Liver (tissue), 9 donors: ENCODE measurements around the gene HYOU1. TPM values are rescaled to one million over a fixed set of nuclear protein-coding genes. Genes with fewer than 3 reads are reported as not detected.

Experiments used
- DNase-seq: peaks from one replicate; pipeline ENCODE4 v3.0.0-alpha.2; 2017; ENCODE audit warnings: low spot score
- H3K27ac ChIP-seq, 2 donors: one replicate each; pipeline ENCODE4 v1.7.0; 2013; ENCODE audit warnings: inconsistent platforms in 2 of 2, low read length in 2 of 2, control low read depth in 1 of 2, low read depth in 1 of 2, mild to moderate bottlenecking in 1 of 2
- H3K27me3 ChIP-seq, 4 donors: one replicate each; pipeline versions ENCODE4 v1.6.1 to v1.7.0; 2013; ENCODE audit warnings: low read length in 3 of 4, inconsistent platforms in 1 of 4, mild to moderate bottlenecking in 1 of 4, moderate library complexity in 1 of 4; ENCODE audit not compliant: control insufficient read depth in 4 of 4, insufficient read depth in 4 of 4
- H3K36me3 ChIP-seq, 4 donors: one replicate each; pipeline versions ENCODE4 v1.6.1 to v1.7.0; 2013; ENCODE audit warnings: low read length in 3 of 4, mild to moderate bottlenecking in 3 of 4, low read depth in 1 of 4, moderate library complexity in 1 of 4; ENCODE audit not compliant: control insufficient read depth in 4 of 4, insufficient read depth in 3 of 4
- H3K4me1 ChIP-seq, 4 donors: one replicate each; pipeline versions ENCODE4 v1.6.1 to v1.7.0; 2013; ENCODE audit warnings: low read length in 3 of 4, mild to moderate bottlenecking in 3 of 4, moderate library complexity in 1 of 4; ENCODE audit not compliant: control insufficient read depth in 4 of 4, insufficient read depth in 4 of 4
- H3K4me3 ChIP-seq, 3 donors: one replicate each; pipeline versions ENCODE4 v1.6.1 to v1.7.0; 2013; ENCODE audit warnings: low read length in 3 of 3, control low read depth in 1 of 3, low read depth in 1 of 3, mild to moderate bottlenecking in 1 of 3
- H3K9ac ChIP-seq, 2 donors: one replicate each; pipeline ENCODE4 v1.7.0; 2013; ENCODE audit warnings: low read length in 2 of 2, mild to moderate bottlenecking in 2 of 2, moderate library complexity in 2 of 2, control low read depth in 1 of 2, low read depth in 1 of 2
- H3K9me3 ChIP-seq, 4 donors: one replicate each; pipeline versions ENCODE4 v1.6.1 to v1.7.0; 2013; ENCODE audit warnings: low read length in 3 of 4; ENCODE audit not compliant: control insufficient read depth in 4 of 4
- CTCF ChIP-seq: fragments of 150-350 bp; IDR thresholded peaks from 2 replicates; pipeline ENCODE4 v1.5.1; 2017; ENCODE audit warnings: improper control_type of control experiment, low read depth, low read length; ENCODE audit not compliant: missing input control
- EGR1 ChIP-seq, 2 donors: IDR thresholded peaks; 2 replicates each; pipeline ENCODE4 v1.6.1; 2016 to 2018; ENCODE audit warnings: antibody characterized with exemption in 2 of 2, low read depth in 2 of 2
- FOXA1 ChIP-seq: IDR thresholded peaks from 2 replicates; pipeline ENCODE4 v1.6.1; 2016; ENCODE audit warnings: antibody characterized with exemption
- FOXA2 ChIP-seq: IDR thresholded peaks from 2 replicates; pipeline ENCODE4 v1.6.1; 2016; ENCODE audit warnings: antibody characterized with exemption
- GABPA ChIP-seq, 2 donors: IDR thresholded peaks in 1 of 2; conservative IDR thresholded peaks in 1 of 2; 2 replicates each; pipeline ENCODE4 v1.6.1; 2016; ENCODE audit warnings: antibody characterized with exemption in 2 of 2, mild to moderate bottlenecking in 1 of 2, moderate library complexity in 1 of 2
- HNF4A ChIP-seq, 2 donors: conservative IDR thresholded peaks; 2 replicates each; pipeline ENCODE4 v1.6.1; 2016; ENCODE audit warnings: antibody characterized with exemption in 2 of 2, mild to moderate bottlenecking in 2 of 2
- HNF4G ChIP-seq: IDR thresholded peaks from 2 replicates; pipeline ENCODE4 v1.6.1; 2016; ENCODE audit warnings: antibody characterized with exemption
- JUND ChIP-seq, 2 donors: IDR thresholded peaks; 2 replicates each; pipeline ENCODE4 v1.6.1; 2016; ENCODE audit warnings: antibody characterized with exemption in 2 of 2
- MAX ChIP-seq: IDR thresholded peaks from 2 replicates; pipeline ENCODE4 v1.6.1; 2016; ENCODE audit warnings: antibody characterized with exemption
- NR2F2 ChIP-seq: IDR thresholded peaks from 2 replicates; pipeline ENCODE4 v1.6.1; 2016; ENCODE audit warnings: antibody characterized with exemption
- RAD21 ChIP-seq, 2 donors: IDR thresholded peaks; 2 replicates each; pipeline ENCODE4 v1.6.1; 2016; ENCODE audit warnings: antibody characterized with exemption in 2 of 2, mild to moderate bottlenecking in 2 of 2
- REST ChIP-seq: IDR thresholded peaks from 2 replicates; pipeline ENCODE4 v1.6.1; 2016; ENCODE audit warnings: antibody characterized with exemption, mild to moderate bottlenecking
- RXRA ChIP-seq, 2 donors: IDR thresholded peaks; 2 replicates each; pipeline ENCODE4 v1.6.1; 2017 to 2018; ENCODE audit warnings: antibody characterized with exemption in 2 of 2, mild to moderate bottlenecking in 1 of 2
- SP1 ChIP-seq: IDR thresholded peaks from 2 replicates; pipeline ENCODE4 v1.6.1; 2018; ENCODE audit warnings: antibody characterized with exemption, mild to moderate bottlenecking
- TAF1 ChIP-seq: conservative IDR thresholded peaks from 2 replicates; pipeline ENCODE4 v1.6.1; 2016; ENCODE audit warnings: antibody characterized with exemption, mild to moderate bottlenecking
- YY1 ChIP-seq: IDR thresholded peaks from 2 replicates; pipeline ENCODE4 v1.6.1; 2016; ENCODE audit warnings: antibody characterized with exemption, mild to moderate bottlenecking
- ZBTB33 ChIP-seq: IDR thresholded peaks from 2 replicates; pipeline ENCODE4 v1.6.1; 2016; ENCODE audit warnings: antibody characterized with exemption
- WGBS: extraction: QIAGEN DNeasy Blood & Tissue Kit; methylation state at CpG from one replicate; pipeline ENCODE4 v1.1.7; 2013; 5-methylcytosine and 5-hydroxymethylcytosine counted together
- polyA plus RNA-seq, 2 donors: library from polyadenylated mRNA; stranded (reverse) in 1 of 2; unstranded in 1 of 2; fragments of 200-250 nt in 1 of 2; fragments of >200 nt in 1 of 2; fragmentation: Nextera tagmentation in 1 of 2; extraction: Ambion mirVana in 1 of 2; gene quantifications; one replicate each; pipeline versions ENCODE4 v1.2.1 to v1.2.3, GENCODE V29; 2013 to 2015
- total RNA-seq, 2 donors: library from RNA; depleted of rRNA; stranded (reverse); fragments of >200 nt; gene quantifications; one replicate each; pipeline ENCODE4 v1.2.3, GENCODE V29; 2014
- TF ChIP-seq, protein P1 (sequence below): IDR thresholded peaks from 2 replicates; pipeline ENCODE4 v1.6.1; 2016; ENCODE audit warnings: antibody characterized with exemption
- donor health status: healthy.
- donor health status: healthy.
- donor health status: healthy.
- donor health status: healthy.
- donor health status: healthy.

HYOU1 gene
- total and polyA plus RNA-seq, 4 donors = 41.6 to 270 (median 119) TPM

DNA sequence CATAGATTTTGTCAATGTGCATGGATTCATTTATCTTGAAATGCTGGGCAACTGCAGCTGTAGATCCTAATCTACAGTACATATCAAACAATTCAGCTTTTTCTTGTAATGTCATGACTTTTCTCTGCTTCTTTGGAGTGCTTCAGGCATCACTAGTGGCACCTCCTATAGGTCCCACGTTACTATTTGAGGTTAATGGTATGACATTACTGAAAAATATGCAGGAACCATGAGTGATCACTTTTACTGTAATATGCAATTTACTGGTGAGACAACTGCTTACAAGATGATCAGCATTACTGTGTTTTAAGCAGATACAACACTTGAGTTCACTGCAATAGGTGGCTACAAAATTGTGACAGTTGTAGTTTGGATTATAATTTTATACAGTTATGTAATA is 56.1 kb downstream of the HYOU1 start:
- peaks cover 1 to 21% (median 20%) of the 10 kb centered on the region in 4 donors for H3K4me1 ChIP-seq

More for the DNA sequence above, 56.1 kb downstream of the HYOU1 start:
- H3K27me3 ChIP-seq = no peaks in the 10 kb centered on the region
- no peaks in the 10 kb centered on the region for H3K9me3 ChIP-seq
- TF ChIP-seq FOXA1 (no peak), SP1 (no peak), TAF1 (no peak), JUND (IDR thresholded peaks at IDR 0.05) (no peak), RXRA (IDR thresholded peaks at IDR 0.05) (no peak), GABPA (IDR thresholded peaks at IDR 0.05 in 1 of 2, conservative IDR thresholded peaks at IDR 0.05 in 1 of 2) (no peak), HNF4G (no peak), ZBTB33 (no peak), RAD21 (IDR thresholded peaks at IDR 0.05) (no peak), CTCF (no peak), MAX (no peak), NR2F2 (no peak), REST (no peak), HNF4A (conservative IDR thresholded peaks at IDR 0.05) (no peak), FOXA2 (no peak), YY1 (no peak), EGR1 (IDR thresholded peaks at IDR 0.05; ENCODE audit: low read depth in 2 of 2) (no peak)
- TF ChIP-seq, protein P1, sequence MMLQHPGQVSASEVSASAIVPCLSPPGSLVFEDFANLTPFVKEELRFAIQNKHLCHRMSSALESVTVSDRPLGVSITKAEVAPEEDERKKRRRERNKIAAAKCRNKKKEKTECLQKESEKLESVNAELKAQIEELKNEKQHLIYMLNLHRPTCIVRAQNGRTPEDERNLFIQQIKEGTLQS = no peak
- H3K36me3 ChIP-seq = peaks cover 0 to 19% (median 15%) of the 10 kb centered on the region in 4 donors
- DNase-seq = no peak
- WGBS = 92% methylated on average over 1 of the region's 1 CpG
- no peak overlapping the region for H3K4me3 ChIP-seq
- H3K9ac ChIP-seq = no peak overlapping the region
- H3K27ac ChIP-seq = no peak overlapping the region
